Neural progenitor cell (in vitro differentiated cells): ENCODE data around the gene PHC1. TPM values are rescaled to one million over a fixed set of nuclear protein-coding genes. Genes with fewer than 3 reads are reported as not detected.
"Not testable (repeated sequence)": the region's sequence is repeated elsewhere in the genome, so short reads cannot be mapped to it uniquely, and the experiment has no call there.

Experiments
- DNase-seq: peaks from one replicate; pipeline ENCODE4 v3.0.0-alpha.2; 2016; ENCODE audit warnings: low spot score
- H2AFZ ChIP-seq: fragments of 200-600 bp; sonication (generic); replicated peaks from 2 replicates; pipeline ENCODE4 v1.6.1; 2016; ENCODE audit warnings: antibody characterized with exemption
- H3F3A ChIP-seq: fragments of 200-600 bp; sonication (generic); 2 replicates; pipeline ENCODE4 v1.6.1; 2016; ENCODE audit warnings: antibody characterized with exemption, low read depth
- H3K27ac ChIP-seq: fragments of 200-600 bp; sonication (generic); 2 replicates; pipeline ENCODE4 v1.5.1; 2016; ENCODE audit warnings: mild to moderate bottlenecking
- H3K27me3 ChIP-seq: fragments of 200-600 bp; sonication (generic); 2 replicates; pipeline ENCODE4 v1.6.1; 2016; ENCODE audit warnings: mild to moderate bottlenecking, moderate library complexity
- H3K36me3 ChIP-seq: fragments of 200-600 bp; sonication (generic); 2 replicates; pipeline ENCODE4 v1.5.1; 2016
- H3K4me1 ChIP-seq: fragments of 200-600 bp; sonication (generic); 2 replicates; pipeline ENCODE4 v1.6.1; 2016; ENCODE audit warnings: mixed run types
- H3K4me2 ChIP-seq: fragments of 200-600 bp; sonication (generic); 2 replicates; pipeline ENCODE4 v1.6.1; 2016
- H3K4me3 ChIP-seq: fragments of 200-600 bp; sonication (generic); 2 replicates; pipeline ENCODE4 v1.5.1; 2016
- H3K79me2 ChIP-seq: fragments of 200-600 bp; sonication (generic); 2 replicates; pipeline ENCODE4 v1.6.1; 2016; ENCODE audit warnings: low read depth
- H3K9ac ChIP-seq: fragments of 200-600 bp; sonication (generic); 2 replicates; pipeline ENCODE4 v1.6.1; 2016
- H3K9me3 ChIP-seq: fragments of 200-600 bp; sonication (generic); 2 replicates; pipeline ENCODE4 v1.5.1; 2016; ENCODE audit warnings: low read depth
- H4K20me1 ChIP-seq: fragments of 200-600 bp; sonication (generic); 2 replicates; pipeline ENCODE4 v1.6.1; 2016; ENCODE audit warnings: low read depth
- H3K27ac Mint-ChIP-seq: 3 replicates; pipeline ENCODE4 v1.8.0; 2021; ENCODE audit warnings: mixed read lengths
- H3K27me3 Mint-ChIP-seq: 2 replicates; pipeline ENCODE4 v1.8.0; 2022; ENCODE audit warnings: low read depth, mild to moderate bottlenecking, inconsistent platforms, moderate library complexity, mixed read lengths; ENCODE audit not compliant: insufficient read depth
- H3K36me3 Mint-ChIP-seq: 3 replicates; pipeline ENCODE4 v1.8.0; 2021; ENCODE audit warnings: mixed read lengths
- H3K4me1 Mint-ChIP-seq: 3 replicates; pipeline ENCODE4 v1.8.0; 2021; ENCODE audit warnings: mixed read lengths
- H3K4me3 Mint-ChIP-seq: 3 replicates; pipeline ENCODE4 v1.8.0; 2021; ENCODE audit warnings: mild to moderate bottlenecking, moderate library complexity, mixed read lengths
- H3K9me3 Mint-ChIP-seq: 3 replicates; pipeline ENCODE4 v1.8.0; 2020; ENCODE audit warnings: mixed read lengths
- CTCF ChIP-seq: fragments of 200-600 bp; sonication (generic); IDR thresholded peaks from 2 replicates; pipeline ENCODE4 v1.5.1; 2017; ENCODE audit warnings: antibody characterized with exemption, mild to moderate bottlenecking
- EZH2 ChIP-seq: fragments of 200-600 bp; sonication (generic); IDR thresholded peaks from 2 replicates; pipeline ENCODE4 v1.6.1; 2017; ENCODE audit warnings: antibody characterized with exemption, mild to moderate bottlenecking, moderate library complexity
- EZH2phosphoT487 ChIP-seq: fragments of 200-600 bp; sonication (generic); IDR thresholded peaks from 2 replicates; pipeline ENCODE4 v1.6.1; 2017; ENCODE audit warnings: antibody characterized with exemption
- total RNA-seq: library from RNA; depleted of rRNA; stranded (reverse); fragments of >200 nt; gene quantifications from 2 replicates; pipeline ENCODE4 v1.2.3, GENCODE V29; 2015; ENCODE audit warnings: low replicate concordance

Gene PHC1
- total RNA-seq, result 62.7 and 90.4 TPM in 2 replicates

DNA sequence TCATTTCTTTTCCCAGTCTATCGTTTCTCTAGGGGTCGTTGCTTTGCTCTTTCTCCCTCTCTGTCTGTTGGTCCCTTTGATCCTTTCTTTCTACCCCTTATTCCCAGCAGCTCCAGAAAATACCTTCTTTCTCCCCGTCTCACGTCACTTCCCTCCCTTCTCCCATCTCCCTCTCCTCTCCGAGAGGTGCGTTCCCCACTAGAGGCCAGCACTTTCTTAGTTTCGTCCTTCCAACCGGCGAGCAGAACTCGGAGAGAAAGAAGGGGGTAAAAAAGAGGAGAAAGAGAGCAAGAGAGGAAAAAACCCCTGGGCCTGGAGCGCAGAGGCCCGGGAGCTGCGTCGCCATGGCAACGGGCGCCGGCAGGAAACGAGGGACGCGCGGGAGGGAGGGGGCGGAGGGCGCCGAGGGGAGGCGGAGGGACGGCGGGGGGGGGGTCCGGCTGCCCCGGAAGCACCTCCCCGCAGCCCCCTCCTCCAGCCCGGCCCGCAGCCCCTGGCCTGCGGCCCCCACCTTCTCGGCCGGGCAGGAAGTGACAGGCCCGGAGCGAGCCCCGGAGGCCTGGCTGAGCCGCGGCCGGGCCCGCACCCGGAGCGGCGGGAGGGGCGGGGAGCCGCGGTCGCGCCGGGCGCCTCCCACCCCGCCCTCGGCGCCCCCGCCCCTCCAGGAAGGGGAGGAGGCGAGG lies at the start of gene PHC1:
PHC1 (plus strand) TSS at position 477 of the 683 bp plus-strand sequence. CDS start 3,169 bp downstream, outside the sequence.
- H3K27me3 Mint-ChIP-seq, H3K9me3 ChIP-seq, H3K9me3 Mint-ChIP-seq, H3K27me3 ChIP-seq, H3K36me3 ChIP-seq, H3K36me3 Mint-ChIP-seq: not testable (repeated sequence)
- peak within 1 kb of the TSS; percentile 78 for H2AFZ ChIP-seq
- peak within 1 kb of the TSS; percentile 51 for H3K9ac ChIP-seq
- DNase-seq, result peak; percentile 96
- peaks cover 45% of the 10 kb centered on the region for H3K79me2 ChIP-seq
- H3K4me2 ChIP-seq, result peak within 1 kb of the TSS; percentile 87
- peak; percentile 46 for TF ChIP-seq CTCF
- H3K4me1 ChIP-seq, result peaks cover 44% of the 10 kb centered on the region
- H3K4me3 ChIP-seq, result peak within 1 kb of the TSS; percentile 87
- H3K27ac ChIP-seq, result peak within 1 kb of the TSS; percentile 91
- peaks cover 44% of the 10 kb centered on the region for H3F3A ChIP-seq
- H4K20me1 ChIP-seq, result peaks cover 16% of the 10 kb centered on the region
- peaks cover 29% of the 10 kb centered on the region for H3K4me1 Mint-ChIP-seq
- peak within 1 kb of the TSS; percentile 92 for H3K4me3 Mint-ChIP-seq
- H3K27ac Mint-ChIP-seq, result peak within 1 kb of the TSS; percentile 97

GRCh38 chr12:8866429-8866828 lies 47.9 kb upstream of the PHC1 start:
- H2AFZ ChIP-seq, result no peak overlapping the region
- H3K9me3 ChIP-seq, result no peaks in the 10 kb centered on the region
- H3K27ac Mint-ChIP-seq, result no peak overlapping the region
- no peaks in the 10 kb centered on the region for H3K9me3 Mint-ChIP-seq
- H3K4me1 ChIP-seq, result no peaks in the 10 kb centered on the region
- no peaks in the 10 kb centered on the region for H3K79me2 ChIP-seq
- H3K4me3 Mint-ChIP-seq, result no peak overlapping the region
- H3K9ac ChIP-seq, result no peak overlapping the region
- H3K27me3 Mint-ChIP-seq, result peaks cover 3% of the 10 kb centered on the region
- no peak for DNase-seq
- no peaks in the 10 kb centered on the region for H3K36me3 ChIP-seq
- H3K4me1 Mint-ChIP-seq, result no peaks in the 10 kb centered on the region
- no peaks in the 10 kb centered on the region for H3K36me3 Mint-ChIP-seq
- no peaks in the 10 kb centered on the region for H3F3A ChIP-seq
- H3K4me2 ChIP-seq, result no peak overlapping the region
- no peaks in the 10 kb centered on the region for H3K27me3 ChIP-seq
- no peak overlapping the region for H3K4me3 ChIP-seq
- H4K20me1 ChIP-seq, result no peaks in the 10 kb centered on the region
- TF ChIP-seq CTCF, result no peak
- no peak overlapping the region for H3K27ac ChIP-seq

GRCh38 chr12:8867009-8867408 lies 47.3 kb upstream of the PHC1 start:
- no peaks in the 10 kb centered on the region for H3K36me3 ChIP-seq
- H3K27me3 Mint-ChIP-seq, result peaks cover 2% of the 10 kb centered on the region
- H2AFZ ChIP-seq, result no peak overlapping the region
- H3K36me3 Mint-ChIP-seq, result no peaks in the 10 kb centered on the region
- no peaks in the 10 kb centered on the region for H3K9me3 Mint-ChIP-seq
- no peaks in the 10 kb centered on the region for H3K4me1 ChIP-seq
- no peaks in the 10 kb centered on the region for H4K20me1 ChIP-seq
- no peaks in the 10 kb centered on the region for H3K27me3 ChIP-seq
- H3K4me1 Mint-ChIP-seq, result no peaks in the 10 kb centered on the region
- H3K79me2 ChIP-seq, result no peaks in the 10 kb centered on the region
- H3K9me3 ChIP-seq, result no peaks in the 10 kb centered on the region
- TF ChIP-seq EZH2 (no peak), EZH2phosphoT487 (no peak), CTCF (no peak)
- no peak overlapping the region for H3K4me3 Mint-ChIP-seq
- H3K4me3 ChIP-seq, result no peak overlapping the region
- no peak overlapping the region for H3K27ac ChIP-seq
- H3K27ac Mint-ChIP-seq, result no peak overlapping the region
- no peak for DNase-seq
- no peak overlapping the region for H3K4me2 ChIP-seq
- no peaks in the 10 kb centered on the region for H3F3A ChIP-seq
- no peak overlapping the region for H3K9ac ChIP-seq
